Endothelial cell of umbilical vein (primary cell): Measurements from ENCODE around the gene SCIN. TPM values are rescaled to one million over a fixed set of nuclear protein-coding genes. Genes with fewer than 3 reads are reported as not detected.

Experiments used
- BruUV-seq: library from RNA; stranded (reverse); fragments of 400-500 nt; replicated peaks from 2 replicates; lab custom pipeline; 2021; lab: Mats Ljungman, UMichigan
- CTCF ChIA-PET: fragments of 300-600, 350-600 bp; sonication (Branson Sonifier 250); formaldehyde crosslinking; loops from one replicate; lab custom pipeline; 2021; ENCODE audit warnings: antibody characterized with exemption, inconsistent platforms; lab: Charles Lee
- POLR2A ChIA-PET: fragments of 300-600, 350-600 bp; sonication (Branson Sonifier 250); formaldehyde crosslinking; loops from one replicate; lab custom pipeline; 2021; ENCODE audit warnings: antibody characterized with exemption, inconsistent platforms; lab: Charles Lee
- DNase-seq: peaks from one replicate; pipeline ENCODE4 v3.0.0-alpha.2; 2011; ENCODE audit warnings: low read depth, low spot score
- FAIRE-seq: peaks from 2 replicates; lab custom pipeline; 2011; peaks lifted over from hg19 to GRCh38; lab: Jason Lieb, UNC
- H2AFZ ChIP-seq: 2 replicates; pipeline ENCODE4 v1.6.0; 2012; ENCODE audit warnings: low read depth, low read length, control low read depth, inconsistent platforms
- H3K27ac ChIP-seq: 2 replicates; pipeline ENCODE4 v1.5.1; 2011; ENCODE audit warnings: low read depth, mild to moderate bottlenecking, control low read depth, low read length, moderate library complexity; ENCODE audit not compliant: insufficient read depth
- H3K27me3 ChIP-seq, 2 experiments: 2 replicates each; pipeline versions ENCODE4 v1.6.0 to v1.6.1; 2011; ENCODE audit warnings: low read length in 2 of 2, mixed read lengths in 1 of 2; ENCODE audit not compliant: control insufficient read depth in 2 of 2, insufficient read depth in 2 of 2
- H3K36me3 ChIP-seq, 2 experiments: 2 replicates in 1 of 2; 3 replicates in 1 of 2; pipeline ENCODE4 v1.5.1; 2011; ENCODE audit warnings: low read length in 2 of 2, mild to moderate bottlenecking in 1 of 2, moderate library complexity in 1 of 2; ENCODE audit not compliant: control insufficient read depth in 2 of 2, insufficient read depth in 2 of 2; ENCODE audit errors: extremely low read depth in 1 of 2
- H3K4me1 ChIP-seq: 3 replicates; pipeline ENCODE4 v1.5.1; 2011; ENCODE audit warnings: mild to moderate bottlenecking, low read length; ENCODE audit not compliant: control insufficient read depth, insufficient read depth; ENCODE audit errors: extremely low read depth
- H3K4me2 ChIP-seq: 2 replicates; pipeline ENCODE4 v1.6.1; 2011; ENCODE audit warnings: low read length, control low read depth, mixed read lengths; ENCODE audit not compliant: insufficient read depth
- H3K4me3 ChIP-seq, 3 experiments: fragments of 200-600 bp in 1 of 3; sonication (generic), shearing (Covaris generic) in 1 of 3; replicated peaks in 1 of 3; 2 replicates each; pipeline ENCODE4 v1.5.1; 2011 to 2016; ENCODE audit warnings: control low read depth in 3 of 3, low read length in 3 of 3, mild to moderate bottlenecking in 2 of 3, inconsistent platforms in 1 of 3, low read depth in 1 of 3, moderate library complexity in 1 of 3; ENCODE audit not compliant: insufficient read depth in 1 of 3
- H3K79me2 ChIP-seq: 2 replicates; pipeline ENCODE4 v1.6.0; 2012; ENCODE audit warnings: low read length, inconsistent platforms; ENCODE audit not compliant: control insufficient read depth, insufficient read depth
- H3K9ac ChIP-seq: replicated peaks from 2 replicates; pipeline ENCODE3; 2011; ENCODE audit warnings: low read length, control low read depth; ENCODE audit not compliant: insufficient read depth; ENCODE audit errors: extremely low read depth
- H3K9me1 ChIP-seq: replicated peaks from 3 replicates; pipeline ENCODE4 v1.6.0; 2011; ENCODE audit warnings: mild to moderate bottlenecking, low read length; ENCODE audit not compliant: control insufficient read depth, insufficient read depth; ENCODE audit errors: extremely low read depth
- H3K9me3 ChIP-seq: replicated peaks from 2 replicates; pipeline ENCODE4 v1.5.1; 2012; ENCODE audit warnings: low read length, inconsistent platforms; ENCODE audit not compliant: control insufficient read depth, insufficient read depth
- H4K20me1 ChIP-seq: replicated peaks from 2 replicates; pipeline ENCODE3; 2011; ENCODE audit warnings: mild to moderate bottlenecking, low read length; ENCODE audit not compliant: control insufficient read depth, insufficient read depth; ENCODE audit errors: extremely low read depth
- CTCF ChIP-seq, 2 donors: IDR thresholded peaks; 1 replicate in 1 of 2; 2 replicates in 1 of 2; pipeline ENCODE4 v1.5.1; 2011; ENCODE audit warnings: low read length in 2 of 2, mild to moderate bottlenecking in 2 of 2, moderate library complexity in 2 of 2, control low read depth in 1 of 2, inconsistent platforms in 1 of 2, low read depth in 1 of 2; ENCODE audit not compliant: insufficient read depth in 1 of 2; ENCODE audit errors: extremely low read depth in 1 of 2
- EZH2 ChIP-seq: IDR thresholded peaks from 2 replicates; pipeline ENCODE4 v1.6.1; 2012; ENCODE audit warnings: borderline replicate concordance, low read depth, mild to moderate bottlenecking, moderate library complexity, low read length, inconsistent platforms; ENCODE audit not compliant: severe bottlenecking
- FOS ChIP-seq: IDR thresholded peaks from 2 replicates; pipeline ENCODE4 v1.6.1; 2011; ENCODE audit warnings: mild to moderate bottlenecking, low read length, moderate library complexity, borderline replicate concordance; ENCODE audit not compliant: insufficient read depth
- GATA2 ChIP-seq: IDR thresholded peaks from 2 replicates; pipeline ENCODE4 v1.7.0; 2011; ENCODE audit warnings: low read depth, mild to moderate bottlenecking, moderate library complexity, mixed read lengths, low read length; ENCODE audit not compliant: insufficient read length, insufficient read depth
- JUN ChIP-seq: IDR thresholded peaks from 2 replicates; pipeline ENCODE4 v1.6.1; 2011; ENCODE audit warnings: borderline replicate concordance, low read depth; ENCODE audit not compliant: insufficient read length, insufficient read depth
- MYC ChIP-seq: IDR thresholded peaks from one replicate; pipeline ENCODE4 v1.6.1; 2011; ENCODE audit warnings: mild to moderate bottlenecking, low read depth, low read length
- POLR2A ChIP-seq: IDR thresholded peaks from 2 replicates; pipeline ENCODE4 v1.6.1; 2012; ENCODE audit warnings: low read depth, mild to moderate bottlenecking, control low read depth, low read length
- POLR2AphosphoS5 ChIP-seq: IDR thresholded peaks from 2 replicates; pipeline ENCODE4 v1.6.1; 2012; ENCODE audit warnings: low read depth, mild to moderate bottlenecking, control low read depth, low read length, moderate library complexity; ENCODE audit not compliant: insufficient read depth
- dilution Hi-C: fragments of 300-500 bp; cut with MboI; formaldehyde crosslinking; loops from one replicate; pipeline ENCODE4 v1.15.0; 2019; ENCODE audit warnings: low sequenced_read_pairs; ENCODE audit not compliant: extremely low pct_ligation_motif_present
- intact Hi-C: fragments of 100-400 bp; cut with micrococcal nuclease; formaldehyde crosslinking; loops from one replicate; pipeline ENCODE4 v1.10.0; 2022
- polyA plus RNA-seq, 4 experiments: library from polyadenylated mRNA; depleted of rRNA in 3 of 4; stranded (reverse) in 3 of 4; unstranded in 1 of 4; fragments of >200 nt; gene quantifications; 2 replicates each; pipeline versions ENCODE4 v1.2.1 to v1.2.3, GENCODE V29; 2011 to 2012; ENCODE audit warnings: missing spikeins in 1 of 4
- total RNA-seq: library from RNA; stranded (reverse); gene quantifications from 2 replicates; pipeline ENCODE4 v1.2.3, GENCODE V29; 2021
- TF ChIP-seq, protein P1 (sequence below): IDR thresholded peaks from 2 replicates; pipeline ENCODE4 v1.6.1; 2011; ENCODE audit not compliant: insufficient read depth, insufficient read length

The SCIN gene
- total and polyA plus RNA-seq, 2 donors (not counting 3 experiments of a cell fraction or from before 2014, with no cell fraction given): 0.07 to 0.69 TPM

DNA sequence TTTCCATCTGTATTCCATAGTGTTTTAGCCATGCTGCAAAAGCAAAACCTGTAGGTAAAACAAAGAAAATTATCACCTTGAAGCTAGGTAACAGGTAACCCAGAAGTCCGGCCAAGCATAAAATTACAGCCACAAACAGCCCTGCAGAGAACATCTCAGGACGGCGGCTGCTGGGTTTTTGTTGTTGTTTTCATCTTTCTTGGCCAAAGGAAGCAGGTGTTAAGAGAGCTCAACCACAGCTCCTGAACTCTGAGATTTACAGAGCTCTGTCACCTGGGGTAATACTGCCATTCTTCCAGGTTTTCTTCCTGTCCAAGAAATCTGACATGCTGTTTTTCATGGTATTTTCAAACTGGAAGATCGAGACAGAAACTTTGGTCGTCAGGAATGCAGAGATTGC, 847 bp upstream of the SCIN start:
- POLR2A ChIA-PET: no interaction called here
- H3K4me1 ChIP-seq: peaks cover 9% of the 10 kb centered on the region
- H3K36me3 ChIP-seq: no peaks in the 10 kb centered on the region
- dilution Hi-C loops: no loop called here
- BruUV-seq: no TSS peak
- no peak overlapping the region for H3K9ac ChIP-seq
- peaks cover 23 to 40% of the 10 kb centered on the region in 2 experiments for H3K27me3 ChIP-seq
- no peak overlapping the region for H2AFZ ChIP-seq
- no peak for DNase-seq
- no peaks in the 10 kb centered on the region for H4K20me1 ChIP-seq
- H3K4me2 ChIP-seq: no peak overlapping the region
- FAIRE-seq: no peak
- CTCF ChIA-PET: no interaction called here
- no peaks in the 10 kb centered on the region for H3K9me3 ChIP-seq
- no peak overlapping the region for H3K4me3 ChIP-seq
- H3K79me2 ChIP-seq: no peaks in the 10 kb centered on the region
- no peak overlapping the region for H3K27ac ChIP-seq
- no peaks in the 10 kb centered on the region for H3K9me1 ChIP-seq
- intact Hi-C loops: loop anchor here (2.0 kb wide), 1 partner anchor 51 kb away; no protein-coding TSS in a partner anchor
- TF ChIP-seq GATA2: no peak
- no peak for TF ChIP-seq EZH2
- TF ChIP-seq MYC: no peak
- no peak for TF ChIP-seq FOS
- TF ChIP-seq, protein P1, sequence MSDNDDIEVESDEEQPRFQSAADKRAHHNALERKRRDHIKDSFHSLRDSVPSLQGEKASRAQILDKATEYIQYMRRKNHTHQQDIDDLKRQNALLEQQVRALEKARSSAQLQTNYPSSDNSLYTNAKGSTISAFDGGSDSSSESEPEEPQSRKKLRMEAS: no peak
- no peak for TF ChIP-seq JUN
- TF ChIP-seq POLR2AphosphoS5: no peak
- no peak for TF ChIP-seq POLR2A

DNA sequence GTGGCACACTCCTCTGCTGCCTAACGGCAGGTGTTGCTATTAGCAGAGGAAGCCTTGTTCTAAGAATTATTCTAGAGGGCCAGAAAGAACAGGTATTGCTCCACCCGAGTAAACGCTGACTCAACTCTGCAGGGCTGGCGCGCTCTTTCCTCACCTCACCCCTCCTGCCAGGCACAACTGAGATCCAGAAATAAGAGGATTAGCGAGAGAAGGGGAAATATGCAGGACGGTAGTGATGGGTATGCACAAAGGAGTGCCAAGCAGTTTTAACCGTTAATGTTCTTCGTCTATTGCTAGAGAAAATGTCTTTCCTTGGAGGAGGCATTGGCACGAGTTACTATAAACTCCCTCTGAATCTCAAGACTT, 369 bp upstream of the SCIN start:
- Histone ChIP-seq H3K4me3 (peak overlapping the region in 2 of 3 experiments; percentile 18 to 25), H3K79me2 (no peaks in the 10 kb centered on the region), H3K9ac (no peak overlapping the region), H2AFZ (peak overlapping the region; percentile 52), H3K36me3 (no peaks in the 10 kb centered on the region), H3K9me1 (no peaks in the 10 kb centered on the region), H3K27me3 (peaks cover 23 to 40% of the 10 kb centered on the region in 2 experiments), H3K9me3 (no peaks in the 10 kb centered on the region), H4K20me1 (no peaks in the 10 kb centered on the region), H3K4me2 (peak overlapping the region; percentile 26), H3K4me1 (peaks cover 9% of the 10 kb centered on the region), H3K27ac (no peak overlapping the region)
- no TSS peak for BruUV-seq
- ChIA-PET POLR2A (no interaction called here), CTCF (interaction anchor here (1.5 to 1.9 kb wide), 2 partner anchors 25 to 46 kb away, joined by 4 to 5 read pairs; no protein-coding TSS in a partner anchor)
- intact Hi-C loops (loop anchor here (2.0 kb wide), 1 partner anchor 51 kb away; no protein-coding TSS in a partner anchor), dilution Hi-C loops (no loop called here)
- TF ChIP-seq MYC (no peak), POLR2AphosphoS5 (no peak), GATA2 (no peak), EZH2 (no peak), CTCF (IDR thresholded peaks at IDR 0.05; ENCODE audit: extremely low read depth in 1 of 2, insufficient read depth in 1 of 2, low read depth in 1 of 2, low read length in 2 of 2) (no peak), POLR2A (no peak), FOS (no peak), JUN (no peak)
- TF ChIP-seq, protein P1: no peak
- FAIRE-seq (no peak), DNase-seq (no peak)
